Endothelial cell (in vitro differentiated cells): ENCODE results near the gene KRT80. TPM values are rescaled to one million over a fixed set of nuclear protein-coding genes. Genes with fewer than 3 reads are reported as not detected.

Experiments used
- DNase-seq: peaks from one replicate; pipeline ENCODE4 v3.0.0; 2021; ENCODE audit warnings: low spot score
- H3K27ac Mint-ChIP-seq: one replicate; pipeline ENCODE4 v1.8.0; 2021; ENCODE audit warnings: mixed read lengths, inconsistent platforms; ENCODE audit not compliant: unreplicated experiment
- H3K27me3 Mint-ChIP-seq: one replicate; pipeline ENCODE4 v1.8.0; 2021; ENCODE audit warnings: mild to moderate bottlenecking, moderate library complexity, mixed read lengths, inconsistent platforms; ENCODE audit not compliant: unreplicated experiment
- H3K36me3 Mint-ChIP-seq: one replicate; pipeline ENCODE4 v1.8.0; 2021; ENCODE audit warnings: mild to moderate bottlenecking, low read depth, mixed read lengths, inconsistent platforms; ENCODE audit not compliant: unreplicated experiment
- H3K4me1 Mint-ChIP-seq: one replicate; pipeline ENCODE4 v1.8.0; 2021; ENCODE audit warnings: mild to moderate bottlenecking, mixed read lengths, inconsistent platforms; ENCODE audit not compliant: unreplicated experiment
- H3K4me3 Mint-ChIP-seq: one replicate; pipeline ENCODE4 v1.8.0; 2021; ENCODE audit warnings: mild to moderate bottlenecking, mixed read lengths, inconsistent platforms; ENCODE audit not compliant: unreplicated experiment
- H3K9me3 Mint-ChIP-seq: one replicate; pipeline ENCODE4 v1.8.0; 2021; ENCODE audit warnings: mixed read lengths, inconsistent platforms; ENCODE audit not compliant: unreplicated experiment
- total RNA-seq: library from RNA; stranded (reverse); fragmentation: NEBNext Ultra II Directional; extraction: Animal tissue kit (Norgen Biotek cat#: 25700); gene quantifications from one replicate; pipeline ENCODE4 v1.2.1, GENCODE V29; 2021; ENCODE audit not compliant: unreplicated experiment
- TF ChIP-seq, protein P1 (sequence below): fragments of 200-600 bp; sonication (generic); IDR thresholded peaks from one replicate; pipeline ENCODE4 v1.5.0; 2021; ENCODE audit warnings: antibody characterized with exemption; ENCODE audit not compliant: unreplicated experiment

Gene KRT80
- total RNA-seq, 1 donor from 2014 or later, result 1.5 TPM

DNA sequence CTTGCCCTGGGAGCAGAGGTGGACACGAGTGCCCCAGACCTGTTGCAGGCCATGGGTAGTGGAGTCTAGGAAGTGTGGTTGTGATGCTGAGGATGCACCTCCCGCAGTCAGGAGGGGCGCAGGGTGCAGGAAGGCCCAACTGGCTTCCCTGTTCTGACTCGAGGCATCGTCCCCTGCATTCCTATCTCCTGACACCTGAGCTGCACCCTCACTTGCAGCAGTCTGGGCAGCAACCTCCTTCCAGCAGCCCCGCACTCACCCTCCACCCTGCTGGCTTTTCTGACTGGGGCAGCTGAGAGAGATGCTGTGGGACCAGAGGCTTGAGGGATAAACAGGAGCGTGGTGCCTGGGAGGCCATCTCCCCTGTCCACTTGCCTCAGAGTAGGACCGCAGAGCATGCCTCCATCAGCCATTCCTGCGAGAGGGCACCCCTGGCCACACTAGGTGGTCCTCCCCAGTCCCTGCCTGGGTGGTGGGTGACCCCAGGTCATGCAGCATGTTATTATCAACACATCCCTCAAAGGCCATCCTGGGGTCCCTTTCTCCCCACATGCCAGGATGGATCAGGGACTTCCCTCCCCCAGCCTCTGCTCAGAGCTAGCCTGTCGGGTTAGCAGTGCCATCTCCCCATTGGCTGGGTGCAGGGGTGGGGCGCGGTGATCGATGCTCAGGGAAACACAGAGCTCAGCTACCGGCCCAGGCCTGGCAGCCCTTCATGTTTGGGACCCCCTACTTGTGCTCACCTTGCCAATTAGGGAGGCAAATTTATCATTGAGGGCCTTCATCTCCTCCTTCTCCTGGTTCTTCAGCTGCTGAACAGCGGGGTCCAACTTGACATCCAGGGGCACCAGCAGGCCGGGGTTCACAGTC lies 719 bp downstream of the KRT80 start:
- no peaks in the 10 kb centered on the region for H3K9me3 Mint-ChIP-seq
- DNase-seq, result no peak
- peaks cover 33% of the 10 kb centered on the region for H3K4me1 Mint-ChIP-seq
- peaks cover 7% of the 10 kb centered on the region for H3K27me3 Mint-ChIP-seq
- H3K27ac Mint-ChIP-seq, result no peak overlapping the region
- H3K36me3 Mint-ChIP-seq, result no peaks in the 10 kb centered on the region
- TF ChIP-seq, protein P1, sequence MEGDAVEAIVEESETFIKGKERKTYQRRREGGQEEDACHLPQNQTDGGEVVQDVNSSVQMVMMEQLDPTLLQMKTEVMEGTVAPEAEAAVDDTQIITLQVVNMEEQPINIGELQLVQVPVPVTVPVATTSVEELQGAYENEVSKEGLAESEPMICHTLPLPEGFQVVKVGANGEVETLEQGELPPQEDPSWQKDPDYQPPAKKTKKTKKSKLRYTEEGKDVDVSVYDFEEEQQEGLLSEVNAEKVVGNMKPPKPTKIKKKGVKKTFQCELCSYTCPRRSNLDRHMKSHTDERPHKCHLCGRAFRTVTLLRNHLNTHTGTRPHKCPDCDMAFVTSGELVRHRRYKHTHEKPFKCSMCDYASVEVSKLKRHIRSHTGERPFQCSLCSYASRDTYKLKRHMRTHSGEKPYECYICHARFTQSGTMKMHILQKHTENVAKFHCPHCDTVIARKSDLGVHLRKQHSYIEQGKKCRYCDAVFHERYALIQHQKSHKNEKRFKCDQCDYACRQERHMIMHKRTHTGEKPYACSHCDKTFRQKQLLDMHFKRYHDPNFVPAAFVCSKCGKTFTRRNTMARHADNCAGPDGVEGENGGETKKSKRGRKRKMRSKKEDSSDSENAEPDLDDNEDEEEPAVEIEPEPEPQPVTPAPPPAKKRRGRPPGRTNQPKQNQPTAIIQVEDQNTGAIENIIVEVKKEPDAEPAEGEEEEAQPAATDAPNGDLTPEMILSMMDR, result no peak
- no peak overlapping the region for H3K4me3 Mint-ChIP-seq

DNA sequence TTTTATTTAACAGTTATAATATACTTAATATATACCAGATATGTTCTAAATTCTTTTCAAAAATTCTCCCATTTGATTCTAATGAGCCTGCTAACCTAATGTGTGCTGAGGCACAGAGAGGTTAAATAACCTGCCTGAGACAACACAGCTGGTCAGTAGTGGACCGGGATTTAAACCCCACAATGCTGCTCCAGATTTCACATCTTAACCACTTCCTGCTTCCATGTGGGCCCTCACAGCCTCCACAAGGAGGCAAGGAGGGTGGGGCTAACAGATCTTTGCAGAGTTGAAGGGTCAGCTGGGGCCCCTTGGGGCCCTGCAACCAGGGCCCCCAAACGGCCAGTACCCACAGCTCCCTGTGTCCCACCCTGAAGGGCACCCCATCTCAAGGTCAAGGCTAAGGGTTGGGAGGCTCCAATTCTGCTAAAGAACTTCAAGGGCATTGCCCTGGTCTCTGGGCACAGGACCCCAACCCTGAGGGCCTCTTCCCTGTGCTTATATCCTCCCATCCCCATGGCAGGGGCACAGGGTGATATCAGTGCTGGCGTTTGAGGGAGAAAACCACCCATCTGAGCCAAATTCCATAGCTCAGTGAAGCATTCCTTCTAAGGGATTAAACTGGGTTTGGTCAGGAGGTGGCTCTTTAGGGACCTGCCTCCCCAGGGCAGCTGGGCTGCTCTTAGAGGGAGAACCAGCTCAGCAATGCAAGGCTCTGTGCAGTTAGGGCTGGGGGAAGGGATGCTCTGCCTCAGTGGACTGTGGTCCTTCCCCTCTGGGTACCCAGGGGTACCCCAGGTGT lies 2.2 kb downstream of the KRT80 start:
- Mint-ChIP-seq H3K27me3 (peaks cover 13% of the 10 kb centered on the region), H3K27ac (no peak overlapping the region), H3K9me3 (no peaks in the 10 kb centered on the region), H3K36me3 (no peaks in the 10 kb centered on the region), H3K4me1 (peaks cover 38% of the 10 kb centered on the region), H3K4me3 (no peak overlapping the region)
- TF ChIP-seq, protein P1, result no peak
- no peak for DNase-seq

DNA sequence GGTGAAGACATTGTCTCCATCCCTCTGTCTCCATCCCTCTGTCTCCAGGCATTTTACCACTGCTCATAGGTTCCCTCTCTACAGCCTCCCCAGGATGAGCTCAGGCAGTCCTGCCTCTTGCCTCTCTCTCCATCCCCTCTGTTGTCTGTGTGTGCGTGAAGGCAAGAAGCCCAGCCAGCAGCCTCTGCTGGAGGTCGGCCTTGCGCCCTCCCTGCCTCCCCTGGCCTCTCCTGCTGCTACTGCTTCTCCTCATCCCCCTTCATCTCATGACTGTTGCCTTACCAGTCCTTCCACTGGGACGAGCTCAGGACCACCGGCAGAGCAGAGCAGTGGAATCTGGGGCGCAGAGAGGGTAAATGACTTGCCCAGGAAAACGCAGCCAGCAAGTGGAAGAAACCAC lies 3.2 kb downstream of the KRT80 start:
- H3K9me3 Mint-ChIP-seq, result no peaks in the 10 kb centered on the region
- H3K36me3 Mint-ChIP-seq, result no peaks in the 10 kb centered on the region
- H3K4me3 Mint-ChIP-seq, result no peak overlapping the region
- peaks cover 41% of the 10 kb centered on the region for H3K4me1 Mint-ChIP-seq
- TF ChIP-seq, protein P1, result no peak
- DNase-seq, result no peak
- H3K27me3 Mint-ChIP-seq, result peaks cover 13% of the 10 kb centered on the region
- H3K27ac Mint-ChIP-seq, result no peak overlapping the region

DNA sequence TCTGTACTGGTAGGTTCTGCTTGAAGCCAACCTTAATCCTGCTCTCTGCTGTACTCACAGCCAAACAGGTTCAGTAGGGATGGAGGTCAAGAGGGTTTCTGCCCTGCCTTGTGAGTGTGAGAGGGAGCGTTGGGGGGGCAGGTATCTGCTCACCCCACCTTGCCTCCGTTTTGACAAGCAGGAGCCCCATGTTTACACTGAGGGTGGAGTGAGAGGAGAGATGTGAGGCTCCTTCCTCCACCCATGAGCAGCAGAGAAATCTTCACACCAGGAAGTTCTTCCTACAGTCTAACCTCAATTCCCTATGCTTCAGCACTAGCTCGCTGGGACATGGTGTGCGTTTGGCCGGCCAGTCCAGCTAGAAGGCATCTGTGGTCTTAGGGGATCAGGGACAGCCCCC lies 4.2 kb downstream of the KRT80 start:
- no peaks in the 10 kb centered on the region for H3K36me3 Mint-ChIP-seq
- no peak overlapping the region for H3K4me3 Mint-ChIP-seq
- H3K9me3 Mint-ChIP-seq, result no peaks in the 10 kb centered on the region
- TF ChIP-seq, protein P1, result no peak
- no peak overlapping the region for H3K27ac Mint-ChIP-seq
- H3K27me3 Mint-ChIP-seq, result peaks cover 13% of the 10 kb centered on the region
- no peak for DNase-seq
- H3K4me1 Mint-ChIP-seq, result peaks cover 48% of the 10 kb centered on the region
